ENCODE data around the gene PLXDC2.

PLXDC2 gene

GRCh38 chr10:20240643-20241042 is 424.4 kb downstream of the PLXDC2 start:
- TF ChIP-seq CTCF (IDR thresholded peaks at IDR 0.05; ENCODE audit: control insufficient read depth, insufficient read depth, low read depth, low read length, missing control alignments): no peak
- no peak for DNase-seq (ENCODE audit: low read depth)
- H3K4me3 ChIP-seq (ENCODE audit: control insufficient read depth, low read depth, low read length): no peak overlapping the region

- no peak for TF ChIP-seq CTCF (IDR thresholded peaks at IDR 0.05; ENCODE audit: control insufficient read depth, insufficient read depth, low read depth, low read length, missing control alignments)
- no peak overlapping the region for H3K4me3 ChIP-seq (ENCODE audit: control insufficient read depth, low read depth, low read length)
- no peak for DNase-seq (ENCODE audit: low read depth)
These were observed 431.2 kb downstream of the PLXDC2 start for GRCh38 chr10:20247454-20247853.

GRCh38 chr10:20247891-20248708 is 431.9 kb downstream of the PLXDC2 start:
- DNase-seq (ENCODE audit: low read depth): no peak
- TF ChIP-seq CTCF (IDR thresholded peaks at IDR 0.05; ENCODE audit: control insufficient read depth, insufficient read depth, low read depth, low read length, missing control alignments): no peak
- H3K4me3 ChIP-seq (ENCODE audit: control insufficient read depth, low read depth, low read length): no peak overlapping the region

GRCh38 chr10:20254078-20254477 is 437.8 kb downstream of the PLXDC2 start:
- no peak overlapping the region for H3K4me3 ChIP-seq (ENCODE audit: control insufficient read depth, low read depth, low read length)
- TF ChIP-seq CTCF (IDR thresholded peaks at IDR 0.05; ENCODE audit: control insufficient read depth, insufficient read depth, low read depth, low read length, missing control alignments): no peak
- no peak for DNase-seq (ENCODE audit: low read depth)

GRCh38 chr10:20254497-20254896 is 438.3 kb downstream of the PLXDC2 start:
- no peak overlapping the region for H3K4me3 ChIP-seq (ENCODE audit: control insufficient read depth, low read depth, low read length)
- no peak for DNase-seq (ENCODE audit: low read depth)
- TF ChIP-seq CTCF (IDR thresholded peaks at IDR 0.05; ENCODE audit: control insufficient read depth, insufficient read depth, low read depth, low read length, missing control alignments): no peak

GRCh38 chr10:20256969-20257368 is 440.7 kb downstream of the PLXDC2 start:
- H3K4me3 ChIP-seq (ENCODE audit: control insufficient read depth, low read depth, low read length): no peak overlapping the region

More at GRCh38 chr10:20256969-20257368, 440.7 kb downstream of the PLXDC2 start:
- no peak for TF ChIP-seq CTCF (IDR thresholded peaks at IDR 0.05; ENCODE audit: control insufficient read depth, insufficient read depth, low read depth, low read length, missing control alignments)
- DNase-seq (ENCODE audit: low read depth): no peak
